MM.1S (cell line): ENCODE results near the gene DCD.
A peak's percentile ranks its signal among the peaks of the same experiment; 100 is the strongest.

ENCODE experiments used
- DNase-seq: peaks from one replicate; pipeline ENCODE4 v3.0.0-alpha.2; 2015
- H2AFZ ChIP-seq: fragments of 300-600 bp; sonication (generic); 2 replicates; pipeline ENCODE4 v1.6.0; 2016; ENCODE audit warnings: antibody characterized with exemption, low read length
- H3F3A ChIP-seq: fragments of 300-600 bp; sonication (generic); 2 replicates; pipeline ENCODE4 v1.6.1; 2016; ENCODE audit warnings: mild to moderate bottlenecking, antibody characterized with exemption, low read length, moderate library complexity, mixed read lengths; ENCODE audit not compliant: insufficient read depth
- H3K27ac ChIP-seq: fragments of 300-600 bp; sonication (generic); 2 replicates; pipeline ENCODE4 v1.5.1; 2016; ENCODE audit warnings: mild to moderate bottlenecking, low read length
- H3K27me3 ChIP-seq: fragments of 300-600 bp; sonication (generic); replicated peaks from 2 replicates; pipeline ENCODE4 v1.6.0; 2016; ENCODE audit warnings: low read length; ENCODE audit not compliant: insufficient read depth
- H3K36me3 ChIP-seq: fragments of 300-600 bp; sonication (generic); replicated peaks from 2 replicates; pipeline ENCODE4 v1.6.1; 2016; ENCODE audit warnings: mild to moderate bottlenecking, low read length, mixed read lengths; ENCODE audit not compliant: insufficient read depth
- H3K4me1 ChIP-seq: fragments of 300-600 bp; sonication (generic); 2 replicates; pipeline ENCODE4 v1.6.1; 2016; ENCODE audit warnings: low read length, mixed read lengths
- H3K4me2 ChIP-seq: fragments of 300-600 bp; sonication (generic); 2 replicates; pipeline ENCODE4 v1.6.0; 2016; ENCODE audit warnings: low read depth, low read length
- H3K4me3 ChIP-seq: fragments of 300-600 bp; sonication (generic); 2 replicates; pipeline ENCODE4 v1.5.1; 2016; ENCODE audit warnings: low read length, mixed read lengths
- H3K79me2 ChIP-seq: fragments of 300-600 bp; sonication (generic); 2 replicates; pipeline ENCODE4 v1.6.1; 2016; ENCODE audit warnings: mixed run types, low read length, mixed read lengths
- H3K9ac ChIP-seq: fragments of 300-600 bp; sonication (generic); 2 replicates; pipeline ENCODE4 v1.6.1; 2016; ENCODE audit warnings: low read length, mixed read lengths
- H3K9me2 ChIP-seq: fragments of 300-600 bp; sonication (generic); replicated peaks from 2 replicates; pipeline ENCODE4 v1.6.1; 2016; ENCODE audit warnings: mild to moderate bottlenecking, low read length, mixed read lengths; ENCODE audit not compliant: insufficient read depth
- H3K9me3 ChIP-seq: fragments of 300-600 bp; sonication (generic); replicated peaks from 2 replicates; pipeline ENCODE4 v1.6.1; 2016; ENCODE audit warnings: mild to moderate bottlenecking, low read length, mixed read lengths; ENCODE audit not compliant: insufficient read depth
- H4K20me1 ChIP-seq: fragments of 300-600 bp; sonication (generic); 2 replicates; pipeline ENCODE4 v1.6.1; 2016; ENCODE audit warnings: mild to moderate bottlenecking, low read length, moderate library complexity, mixed read lengths; ENCODE audit not compliant: insufficient read depth
- EZH2 ChIP-seq: fragments of 300-600 bp; sonication (generic); optimal IDR thresholded peaks from 2 replicates; pipeline ENCODE3; 2017; ENCODE audit warnings: low read depth, mild to moderate bottlenecking, antibody characterized with exemption, low read length, mixed read lengths
- EZH2phosphoT487 ChIP-seq: fragments of 300-600 bp; sonication (generic); IDR thresholded peaks from 2 replicates; pipeline ENCODE4 v1.6.1; 2018; ENCODE audit warnings: antibody characterized with exemption, low read length
- TF ChIP-seq, protein P1 (sequence below): fragments of 300-600 bp; sonication (generic); IDR thresholded peaks from 2 replicates; pipeline ENCODE4 v1.5.1; 2016; ENCODE audit warnings: antibody characterized with exemption, low read length, mixed read lengths

DCD gene

DNA sequence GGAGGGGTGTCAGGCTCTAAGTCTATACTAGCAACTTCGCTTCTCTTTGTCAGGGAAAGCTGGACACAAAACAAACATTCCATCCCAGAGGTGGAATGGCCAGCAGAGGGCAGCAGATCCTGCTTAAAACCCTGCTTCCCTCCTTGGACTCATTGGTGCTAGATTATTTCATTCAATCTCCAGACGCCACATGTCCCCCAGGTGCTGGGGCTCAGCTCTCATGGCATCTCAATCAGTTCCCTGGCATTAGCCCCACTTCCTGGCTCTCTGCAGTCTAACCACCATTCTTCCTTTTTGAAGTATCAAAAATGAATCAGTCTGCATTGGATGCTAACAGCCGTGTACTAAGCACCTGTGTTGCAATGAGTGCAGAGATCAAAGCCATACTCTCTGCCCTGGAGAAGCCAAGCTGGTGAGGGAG, 51.6 kb downstream of the DCD start:
- Histone ChIP-seq H2AFZ (no peak overlapping the region), H3K9me3 (no peaks in the 10 kb centered on the region), H4K20me1 (no peaks in the 10 kb centered on the region), H3K79me2 (no peaks in the 10 kb centered on the region), H3K9ac (no peak overlapping the region), H3K4me2 (no peak overlapping the region), H3K36me3 (no peaks in the 10 kb centered on the region), H3K9me2 (no peaks in the 10 kb centered on the region), H3K4me1 (peaks cover 7% of the 10 kb centered on the region), H3K4me3 (no peak overlapping the region), H3F3A (0 out of 2 replicates have a peak, but pooled peaks cover 2% of the 10 kb centered on the region), H3K27me3 (no peaks in the 10 kb centered on the region), H3K27ac (no peak overlapping the region)
- DNase-seq: peak; percentile 43
- TF ChIP-seq EZH2phosphoT487: no peak
- TF ChIP-seq, protein P1, sequence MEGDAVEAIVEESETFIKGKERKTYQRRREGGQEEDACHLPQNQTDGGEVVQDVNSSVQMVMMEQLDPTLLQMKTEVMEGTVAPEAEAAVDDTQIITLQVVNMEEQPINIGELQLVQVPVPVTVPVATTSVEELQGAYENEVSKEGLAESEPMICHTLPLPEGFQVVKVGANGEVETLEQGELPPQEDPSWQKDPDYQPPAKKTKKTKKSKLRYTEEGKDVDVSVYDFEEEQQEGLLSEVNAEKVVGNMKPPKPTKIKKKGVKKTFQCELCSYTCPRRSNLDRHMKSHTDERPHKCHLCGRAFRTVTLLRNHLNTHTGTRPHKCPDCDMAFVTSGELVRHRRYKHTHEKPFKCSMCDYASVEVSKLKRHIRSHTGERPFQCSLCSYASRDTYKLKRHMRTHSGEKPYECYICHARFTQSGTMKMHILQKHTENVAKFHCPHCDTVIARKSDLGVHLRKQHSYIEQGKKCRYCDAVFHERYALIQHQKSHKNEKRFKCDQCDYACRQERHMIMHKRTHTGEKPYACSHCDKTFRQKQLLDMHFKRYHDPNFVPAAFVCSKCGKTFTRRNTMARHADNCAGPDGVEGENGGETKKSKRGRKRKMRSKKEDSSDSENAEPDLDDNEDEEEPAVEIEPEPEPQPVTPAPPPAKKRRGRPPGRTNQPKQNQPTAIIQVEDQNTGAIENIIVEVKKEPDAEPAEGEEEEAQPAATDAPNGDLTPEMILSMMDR: peak; percentile 86

DNA sequence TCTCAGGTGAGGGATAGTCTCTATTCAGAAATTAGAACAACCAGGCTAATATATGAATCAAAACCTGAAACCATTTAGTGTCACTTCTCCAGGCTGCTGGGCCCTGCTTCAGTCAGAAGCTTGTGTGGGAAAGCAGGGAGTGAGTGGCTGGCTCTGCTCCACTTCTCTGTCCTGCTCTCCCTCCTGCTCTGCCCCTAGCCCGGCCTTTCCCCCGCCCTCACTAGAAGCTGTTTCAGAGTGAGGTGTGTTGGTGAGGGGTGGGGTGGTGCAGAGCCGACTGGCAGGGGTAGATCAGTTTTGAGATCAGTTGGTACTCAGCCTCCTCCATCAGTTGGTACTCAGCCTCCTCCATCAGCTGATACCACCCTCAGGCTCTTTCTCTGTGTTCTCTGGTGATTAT, 52.7 kb downstream of the DCD start:
- no peaks in the 10 kb centered on the region for H3K27me3 ChIP-seq
- no peaks in the 10 kb centered on the region for H3K9me2 ChIP-seq
- no peak overlapping the region for H3K4me3 ChIP-seq
- H3F3A ChIP-seq: peaks cover 9% of the 10 kb centered on the region; the same call in 1 of the 2 replicates
- H4K20me1 ChIP-seq: no peaks in the 10 kb centered on the region
- peaks cover 18% of the 10 kb centered on the region for H3K4me1 ChIP-seq
- no peak for DNase-seq
- TF ChIP-seq EZH2phosphoT487 (no peak), EZH2 (no peak)
- TF ChIP-seq, protein P1: no peak
- no peak overlapping the region for H3K27ac ChIP-seq
- H3K36me3 ChIP-seq: no peaks in the 10 kb centered on the region
- no peak overlapping the region for H3K9ac ChIP-seq
- H3K9me3 ChIP-seq: no peaks in the 10 kb centered on the region
- H3K79me2 ChIP-seq: no peaks in the 10 kb centered on the region
- H3K4me2 ChIP-seq: no peak overlapping the region
- no peak overlapping the region for H2AFZ ChIP-seq
